GM21515 (cell line): Measurements from ENCODE around the gene CACNB4.
"Not testable (repeated sequence)": the region's sequence is repeated elsewhere in the genome, so short reads cannot be mapped to it uniquely, and the experiment has no call there.

Experiments
- ATAC-seq: cut with Tn5 transposase; IDR thresholded peaks from one replicate; pipeline ENCODE4 v1.9.1; 2021; ENCODE audit not compliant: unreplicated experiment

The CACNB4 gene

DNA sequence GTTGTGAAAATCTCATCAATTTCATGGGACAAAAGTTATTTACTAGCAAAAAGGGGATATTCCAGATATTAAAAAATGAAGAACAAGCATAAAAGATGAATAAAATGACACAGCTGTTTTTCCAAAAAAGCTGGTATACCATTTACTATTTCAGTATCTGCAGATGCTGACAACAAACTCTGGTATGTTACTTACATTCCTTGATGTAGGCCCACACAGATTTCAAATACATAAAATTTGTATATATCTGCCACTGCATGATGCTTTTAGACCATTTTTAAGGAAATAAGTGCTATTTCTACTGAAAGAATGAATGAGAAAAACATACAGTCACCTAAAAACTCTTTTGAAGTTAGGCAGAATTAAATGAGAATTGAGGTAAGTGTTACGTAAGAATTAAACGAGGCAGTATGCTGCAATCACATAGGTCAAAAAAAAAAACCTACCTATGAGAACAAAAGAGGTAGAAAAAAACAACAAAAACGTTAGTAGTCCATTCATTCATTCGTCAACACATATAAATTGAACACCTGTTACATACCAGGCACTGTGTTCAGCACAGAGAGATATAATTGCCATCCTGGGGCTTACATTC is 303.1 kb downstream of the CACNB4 start:
- ATAC-seq: no peak

GRCh38 chr2:151794422-151794821 is 304.4 kb downstream of the CACNB4 start:
- ATAC-seq: not testable (repeated sequence)

DNA sequence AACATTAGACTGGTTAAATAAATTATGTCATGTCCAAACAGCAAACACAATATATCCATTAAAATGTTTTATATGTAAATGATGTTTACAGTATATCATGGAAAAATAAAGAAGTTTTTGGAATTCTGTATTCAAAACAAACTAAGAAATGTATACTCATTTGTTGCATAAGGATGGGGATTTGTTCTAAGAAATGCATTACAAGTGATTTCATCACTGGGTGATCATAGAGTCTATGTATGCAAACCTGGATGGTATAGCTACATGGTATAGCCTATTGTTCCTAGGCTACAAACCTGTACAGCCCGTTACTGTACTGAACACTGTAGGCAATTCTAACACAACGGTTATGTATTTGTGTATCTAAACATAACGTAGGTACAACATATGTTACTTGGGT is 305.7 kb downstream of the CACNB4 start:
- ATAC-seq: no peak

GRCh38 chr2:151792589-151792988 is 306.3 kb downstream of the CACNB4 start:
- no peak for ATAC-seq

GRCh38 chr2:151791545-151791944 is 307.3 kb downstream of the CACNB4 start:
- ATAC-seq: no peak

GRCh38 chr2:151790689-151791088 is 308.2 kb downstream of the CACNB4 start:
- ATAC-seq: no peak

DNA sequence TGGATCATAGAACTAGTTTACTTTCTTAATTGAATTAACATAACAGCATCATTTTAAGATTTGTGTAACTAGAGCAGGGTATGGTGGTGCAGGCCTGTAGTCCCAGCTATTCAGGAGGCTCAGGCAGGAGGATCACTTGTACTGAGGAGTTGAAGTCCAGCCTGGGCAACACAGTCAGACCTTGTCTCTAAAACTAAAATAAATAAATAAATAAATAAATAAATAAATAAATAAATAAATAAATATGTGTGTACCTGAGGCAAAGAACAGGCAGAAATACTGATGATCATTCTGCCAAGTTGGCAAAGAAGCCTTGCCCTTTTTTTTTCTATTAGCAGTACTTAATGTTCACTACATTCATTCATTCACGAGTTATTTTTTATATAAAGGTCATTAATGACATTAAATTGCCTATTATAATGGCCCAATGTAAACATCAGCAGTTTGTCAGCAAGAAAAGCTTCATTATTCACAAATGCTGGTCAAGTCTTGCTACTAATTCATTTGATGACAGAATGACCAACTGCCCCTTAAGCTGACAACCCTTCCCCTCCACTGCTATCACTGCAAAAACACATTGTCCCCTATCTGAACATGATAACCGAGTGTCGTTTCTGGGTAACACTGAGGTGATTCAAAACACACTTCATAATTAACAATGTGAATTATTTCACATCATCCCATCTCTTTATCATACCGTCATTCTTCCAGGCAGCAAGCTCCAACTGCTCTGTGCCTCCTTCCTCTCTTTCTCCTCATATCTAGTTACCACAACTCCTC is 309.6 kb downstream of the CACNB4 start:
- no peak for ATAC-seq

DNA sequence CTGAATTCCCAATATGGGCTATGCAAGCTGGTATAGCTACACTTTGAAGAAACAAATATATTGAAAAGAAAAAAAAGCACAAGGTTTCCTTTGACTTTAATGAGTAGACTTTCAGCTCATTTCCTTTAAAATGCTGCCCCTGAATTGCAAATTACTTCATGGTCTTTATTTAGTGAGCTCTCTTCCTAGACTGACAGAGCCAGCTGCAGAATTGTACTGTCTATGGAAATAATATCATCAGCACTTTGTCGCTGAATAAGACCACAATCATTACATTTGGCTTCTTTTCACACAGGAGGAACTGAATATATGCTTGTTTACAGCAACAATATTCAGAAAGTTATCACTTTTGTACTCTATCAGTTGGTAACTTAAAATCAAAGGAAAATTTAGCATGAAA is 312.4 kb downstream of the CACNB4 start:
- no peak for ATAC-seq

GRCh38 chr2:151786077-151786476 is 312.8 kb downstream of the CACNB4 start:
- ATAC-seq: no peak

DNA sequence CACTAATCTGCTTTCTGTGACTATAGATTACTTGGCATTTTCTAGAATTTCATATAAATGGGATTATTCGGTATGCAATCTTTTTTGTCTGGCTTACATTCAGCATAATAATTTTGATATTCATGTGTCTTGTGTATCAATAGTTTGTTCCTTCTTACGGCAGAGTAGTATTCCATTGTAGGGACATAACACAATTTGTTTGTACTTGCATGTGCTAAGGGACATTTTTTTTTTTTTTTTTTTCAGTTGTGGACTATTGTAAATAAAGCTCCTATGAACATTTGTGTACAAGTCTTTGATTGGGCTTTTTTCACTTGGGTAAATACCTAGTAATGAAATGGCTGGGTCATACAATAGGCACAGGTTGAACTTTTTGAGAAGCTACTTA is 315.7 kb downstream of the CACNB4 start:
- ATAC-seq: no peak
